Activated CD8-positive, alpha-beta memory T cell treated with anti-CD3 and anti-CD28 coated beads, Interleukin-2, amount 50 U/mL, for 4 hours (primary cell): ENCODE measurements around the gene EML5.
"Not testable (repeated sequence)": the region's sequence is repeated elsewhere in the genome, so short reads cannot be mapped to it uniquely, and the experiment has no call there.

Source experiments
- DNase-seq: peaks from one replicate; pipeline ENCODE4 v3.0.0-alpha.2; 2020

The EML5 gene

DNA sequence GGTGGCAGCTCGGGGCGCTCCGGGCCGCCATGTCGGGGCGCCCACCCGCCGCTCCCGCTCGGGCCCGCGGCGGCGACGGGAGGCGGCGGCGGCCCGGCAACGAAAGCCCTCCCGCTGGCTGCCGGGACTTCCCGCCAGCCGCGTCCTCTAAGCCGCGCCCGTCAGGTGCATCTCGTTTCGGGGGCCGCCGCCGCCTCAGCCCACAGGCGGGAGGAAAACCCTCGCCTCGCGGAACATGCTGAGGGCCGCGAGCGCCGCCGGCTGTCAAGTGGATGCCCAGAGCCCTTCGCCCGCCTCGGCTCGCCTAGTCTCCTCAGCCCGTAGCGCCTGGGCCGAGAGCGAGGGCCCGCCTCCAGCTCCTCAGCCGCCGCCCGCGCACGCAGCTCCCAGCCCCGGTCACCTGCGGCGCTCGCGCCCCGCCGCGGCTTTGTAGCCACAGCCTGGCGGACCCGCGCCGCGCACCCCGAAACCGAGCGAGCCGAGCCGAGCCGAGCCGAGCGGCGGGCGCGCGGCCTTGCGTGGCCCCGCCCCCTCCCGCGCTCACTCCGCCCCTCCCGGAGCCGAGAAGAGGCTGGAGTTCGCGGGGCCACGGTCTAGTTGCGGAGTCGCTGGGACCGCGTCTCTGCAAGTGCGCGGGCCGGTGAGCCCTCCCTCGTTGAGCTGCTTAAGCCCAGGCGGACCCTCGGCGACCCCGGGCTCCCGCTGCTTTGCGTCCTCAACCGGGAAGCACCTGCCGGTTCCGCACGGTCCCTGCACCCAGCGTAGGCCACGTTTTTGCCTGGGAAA, at the start of gene EML5:
EML5 (minus strand) TSS at position 481 of the 786 bp plus-strand sequence; CDS start at position 31, 450 bp downstream.
- peak; percentile 82 for DNase-seq

DNA sequence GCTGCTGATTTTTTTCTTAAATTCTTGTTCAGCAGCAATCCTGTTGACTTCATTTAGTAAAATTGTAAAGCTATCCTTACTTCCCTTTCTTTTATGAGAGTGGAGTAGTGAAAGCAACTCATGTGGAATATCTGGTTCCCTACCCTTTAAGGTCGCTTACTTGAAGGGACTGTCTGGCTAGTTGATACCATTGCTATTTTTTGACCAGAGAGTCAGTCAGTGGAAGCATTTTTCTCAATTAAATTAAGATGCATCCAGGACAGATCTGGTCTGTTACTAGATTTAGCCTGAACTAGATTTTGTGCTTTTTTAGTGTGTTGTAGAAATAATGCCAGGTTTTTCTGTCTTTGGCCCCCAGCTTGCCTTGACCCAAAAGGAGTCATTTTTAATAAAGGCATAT, 49.7 kb upstream of the EML5 start:
- no peak for DNase-seq

DNA sequence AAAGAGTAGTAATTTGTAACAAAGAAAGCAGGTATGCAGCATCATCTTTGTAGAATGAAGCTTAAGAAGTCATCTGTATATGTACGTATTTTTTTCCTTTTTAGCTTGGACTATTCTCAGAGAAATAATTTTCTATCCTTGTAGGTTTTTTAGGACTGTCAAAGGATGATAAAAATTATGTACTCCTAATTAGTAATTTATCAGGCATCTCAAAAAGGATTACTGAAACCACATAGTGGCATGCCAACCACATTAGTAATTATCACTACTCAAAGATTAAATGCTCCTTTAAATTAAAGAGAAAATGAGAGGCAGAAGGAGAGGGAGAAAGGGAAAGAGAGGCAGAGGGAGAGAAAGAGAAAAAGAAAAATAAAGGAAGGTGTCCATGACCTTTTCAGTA, 49.0 kb upstream of the EML5 start:
- no peak for DNase-seq

DNA sequence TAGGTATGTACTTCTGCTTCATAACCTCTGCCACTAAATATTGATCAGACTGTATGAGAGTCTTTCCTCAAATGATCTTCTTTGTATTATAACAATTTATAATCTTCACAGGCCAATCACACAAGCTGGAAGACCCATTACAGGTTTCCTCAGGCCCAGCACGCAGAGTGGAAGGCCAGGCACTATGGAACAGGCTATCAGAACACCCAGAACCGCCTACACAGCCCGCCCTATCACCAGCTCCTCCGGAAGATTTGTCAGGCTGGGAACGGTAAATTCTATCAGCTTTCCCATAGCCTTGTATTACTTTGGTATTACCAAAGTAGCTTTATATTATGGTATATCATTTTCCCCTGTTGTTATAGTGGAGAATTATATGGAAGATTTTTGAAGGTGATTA, 48.2 kb upstream of the EML5 start:
- DNase-seq, result no peak

DNA sequence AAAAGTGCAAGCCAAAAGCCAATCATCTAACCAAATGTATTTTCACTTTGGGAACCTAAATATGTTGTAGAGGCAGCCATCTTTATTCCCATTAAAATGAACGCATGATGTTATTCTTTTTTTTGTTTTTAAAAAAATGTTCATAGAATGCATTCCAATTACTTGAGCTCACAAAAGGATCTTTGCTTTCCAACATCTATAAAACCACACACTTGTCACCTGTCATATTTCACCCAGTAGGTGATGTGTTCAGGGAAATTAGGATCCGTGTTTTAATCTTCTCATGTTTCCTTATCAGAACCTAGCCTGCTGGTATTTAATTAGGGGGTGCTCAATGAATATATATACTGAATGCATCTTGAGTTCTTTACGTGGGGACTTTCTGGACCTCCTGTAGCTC, 45.3 kb upstream of the EML5 start:
- DNase-seq, result no peak

DNA sequence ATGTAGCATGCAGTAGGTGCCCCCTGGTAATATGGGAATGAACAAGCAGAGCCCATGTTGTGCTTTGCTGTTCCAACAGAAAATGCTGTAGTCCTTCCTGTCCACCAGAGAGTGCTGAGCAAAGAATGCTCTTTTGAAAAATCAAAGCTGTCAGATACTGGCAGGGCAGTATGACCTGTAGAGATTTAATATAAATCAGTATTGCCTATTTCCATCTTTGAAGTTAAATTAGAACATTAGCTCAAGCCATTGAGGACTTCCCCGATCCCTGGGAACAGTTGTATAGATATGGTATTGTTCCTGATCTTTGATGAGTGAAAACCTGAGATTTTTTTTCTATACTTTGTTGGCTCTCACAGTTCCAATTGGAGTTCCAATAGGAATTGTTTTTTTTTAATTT, 44.7 kb upstream of the EML5 start:
- DNase-seq, result no peak

DNA sequence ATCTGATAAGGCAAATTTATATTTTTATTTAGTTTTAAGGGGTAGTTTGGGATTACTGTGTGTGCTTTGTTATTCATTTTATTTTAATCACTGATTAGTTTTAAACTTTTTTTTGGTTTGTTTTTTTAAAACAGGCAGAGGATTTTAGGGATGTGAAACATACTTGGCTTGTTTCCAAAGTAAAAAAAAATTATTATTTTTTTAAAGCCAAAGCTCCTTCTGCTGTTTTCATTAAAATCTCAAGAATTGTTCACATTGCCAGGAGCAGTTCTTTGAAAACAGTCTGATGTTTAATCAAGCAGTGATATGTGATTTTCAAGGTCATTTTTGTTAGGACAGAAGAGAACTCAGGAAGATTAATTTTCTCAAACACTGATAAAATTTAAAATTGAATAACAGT, 42.9 kb upstream of the EML5 start:
- no peak for DNase-seq

DNA sequence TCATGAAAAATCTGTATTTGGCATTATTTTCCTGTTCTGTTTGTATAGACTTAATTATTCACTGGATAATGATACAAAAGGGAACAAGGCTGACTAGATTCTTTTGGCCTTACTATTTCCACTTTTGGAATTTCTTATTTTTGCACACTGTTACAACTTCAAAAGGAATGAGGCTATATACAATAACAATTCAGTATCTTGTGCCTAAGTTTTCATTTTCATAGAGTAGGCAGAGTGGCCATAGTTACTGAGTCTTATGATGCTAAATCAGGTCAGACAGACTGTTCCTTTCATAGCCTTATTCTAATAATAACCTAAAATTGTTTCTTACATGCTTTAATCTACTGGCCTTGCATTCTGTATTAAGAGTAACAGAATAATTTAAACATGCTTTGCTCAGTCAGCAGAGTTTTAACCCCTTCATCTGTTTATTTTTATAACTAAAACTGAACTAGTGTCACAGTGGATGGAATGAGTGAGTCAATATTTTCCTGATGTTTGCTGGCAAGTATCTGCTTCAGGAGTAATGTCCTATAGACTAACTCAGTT, 42.2 kb upstream of the EML5 start:
- DNase-seq, result no peak

DNA sequence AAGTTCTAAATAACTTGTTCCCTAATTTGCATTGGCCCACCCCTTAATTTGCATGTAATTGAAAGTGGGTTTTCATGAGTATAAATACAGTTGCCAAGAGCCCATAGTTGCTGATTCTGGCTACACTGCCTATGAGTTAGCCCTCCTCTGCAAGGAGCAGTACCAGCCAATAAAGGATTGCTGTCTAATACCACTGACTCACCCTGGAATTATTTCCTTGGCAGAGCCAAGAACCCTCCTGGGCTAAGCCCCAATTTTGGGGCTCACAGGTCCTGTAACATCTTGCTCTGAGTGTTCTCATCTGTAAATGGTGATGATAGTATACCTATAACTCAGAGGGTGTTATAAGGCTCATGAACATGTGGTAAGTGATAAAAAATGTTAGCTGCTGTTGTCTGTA, 38.5 kb upstream of the EML5 start:
- no peak for DNase-seq

DNA sequence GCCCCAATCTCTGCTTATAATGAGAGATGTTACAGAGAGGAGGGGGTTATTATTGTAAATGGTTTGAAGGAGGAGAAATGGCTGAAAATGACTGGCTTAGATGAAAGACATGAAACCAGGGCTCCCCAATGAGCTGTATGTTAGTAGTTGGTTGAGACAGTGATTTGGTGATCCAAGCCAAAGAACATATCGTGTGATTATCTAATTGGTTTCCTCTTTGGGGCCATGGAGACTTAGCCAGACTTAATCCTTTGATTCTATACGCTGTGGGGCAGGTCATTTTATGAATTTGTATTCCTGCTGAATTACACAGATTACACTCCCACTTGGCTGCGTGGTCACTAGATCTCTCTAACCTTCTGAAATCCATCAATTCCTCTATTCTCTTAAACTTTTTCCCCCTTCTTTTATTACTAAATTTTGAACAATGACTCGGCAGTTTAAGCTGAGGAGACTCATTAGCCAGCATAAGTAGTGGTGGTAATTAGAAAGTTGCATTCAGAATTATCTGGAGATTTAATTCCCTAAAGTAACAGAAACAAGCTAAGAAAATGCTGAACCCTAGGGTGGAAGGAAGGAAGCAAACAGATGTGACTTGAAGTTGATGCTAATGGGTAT, 37.0 kb upstream of the EML5 start:
- DNase-seq, result no peak

DNA sequence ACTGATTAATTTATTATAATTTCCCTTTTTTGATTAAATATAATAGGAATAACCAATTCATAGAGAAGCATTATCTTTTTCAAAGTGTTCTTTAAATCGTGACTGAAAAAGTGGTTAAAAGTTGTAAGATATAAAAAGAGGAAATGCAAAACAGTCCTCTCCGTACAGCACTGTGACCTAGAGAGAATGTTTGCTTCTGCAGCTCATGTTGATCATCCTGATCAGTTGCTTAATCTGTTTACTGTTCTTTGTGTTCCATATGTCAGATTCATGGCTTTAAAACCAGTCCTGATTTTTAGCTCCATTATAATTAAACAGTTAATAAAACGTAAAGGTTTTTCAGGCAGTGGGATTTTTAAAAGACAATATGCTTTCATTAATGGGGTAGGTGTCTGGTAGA, 36.4 kb upstream of the EML5 start:
- no peak for DNase-seq

DNA sequence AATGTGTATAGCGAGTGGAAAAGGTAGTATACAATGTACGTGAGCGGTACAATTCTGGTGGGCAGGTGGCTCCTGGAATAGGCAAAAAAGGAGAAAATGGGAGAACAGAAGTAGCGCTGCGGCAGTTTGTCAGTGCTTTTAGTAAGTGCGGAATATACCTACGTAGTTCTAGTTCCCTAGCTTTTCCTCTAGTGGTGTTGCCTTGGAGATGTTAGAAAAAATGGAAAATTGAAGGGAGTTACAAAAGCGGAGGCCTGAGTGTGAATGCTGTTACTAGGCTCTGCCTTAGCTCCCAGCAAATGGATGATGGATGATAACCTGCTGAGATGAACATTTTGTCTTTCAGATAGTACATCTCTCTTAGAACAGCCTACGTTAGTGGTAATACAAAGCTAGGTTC, 32.8 kb upstream of the EML5 start:
- DNase-seq, result no peak

DNA sequence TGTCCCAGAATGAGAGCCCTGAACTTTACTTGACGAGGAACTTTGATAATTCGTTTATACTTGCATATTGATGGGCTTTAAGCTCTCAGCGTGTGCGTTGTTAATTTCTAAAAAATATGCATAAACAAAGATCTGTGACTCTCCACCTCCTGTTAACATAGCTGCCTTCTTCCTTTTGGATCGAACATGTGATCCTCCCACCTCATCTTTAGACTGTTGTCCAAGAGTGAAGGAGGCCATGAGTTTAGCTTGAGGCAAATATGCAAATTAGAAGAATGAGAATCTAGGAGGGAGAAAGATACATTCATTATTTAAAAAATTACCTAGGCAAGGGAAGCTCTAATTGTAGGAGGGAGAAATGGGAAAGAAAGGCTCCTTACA, 32.3 kb upstream of the EML5 start:
- no peak for DNase-seq

DNA sequence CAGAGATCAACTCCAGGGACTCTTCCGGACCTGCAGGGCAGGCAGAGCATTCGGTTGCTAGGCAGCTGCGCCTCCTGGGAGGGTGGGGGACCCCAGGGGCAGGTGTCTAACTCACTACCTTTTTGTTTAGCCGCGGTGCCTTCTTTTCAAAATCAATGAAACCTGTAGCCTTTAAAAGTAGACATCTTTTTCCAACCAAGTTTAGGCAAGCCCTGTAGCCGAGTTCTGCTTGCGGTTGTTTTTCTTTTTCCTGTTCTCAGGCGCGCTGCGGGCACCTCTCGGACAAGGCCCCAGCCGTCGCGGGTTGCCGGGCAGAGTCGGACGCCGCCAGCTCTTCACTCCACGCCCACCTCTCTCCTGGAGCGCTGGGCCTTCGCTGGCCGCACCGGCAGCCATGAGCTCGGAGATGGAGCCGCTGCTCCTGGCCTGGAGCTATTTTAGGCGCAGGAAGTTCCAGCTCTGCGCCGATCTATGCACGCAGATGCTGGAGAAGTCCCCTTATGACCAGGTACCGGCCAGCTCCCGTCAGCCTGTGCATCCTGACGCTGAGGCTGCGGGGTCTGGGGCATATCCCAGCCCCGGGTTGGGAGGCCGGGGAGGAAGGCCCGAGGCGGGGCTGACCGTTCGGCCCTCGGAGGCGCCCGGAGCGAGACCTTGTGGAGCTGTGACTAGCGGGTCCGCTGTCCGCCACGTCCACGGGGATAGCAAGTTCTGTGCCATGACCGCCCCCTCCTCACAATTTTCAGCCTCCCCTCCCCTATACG, 31.7 kb upstream of the EML5 start, which contains the start of gene TTC8:
TTC8 (plus strand) TSS at position 338 of the 764 bp plus-strand sequence; CDS start at position 395, 57 bp downstream.
- peak; percentile 83 for DNase-seq

DNA sequence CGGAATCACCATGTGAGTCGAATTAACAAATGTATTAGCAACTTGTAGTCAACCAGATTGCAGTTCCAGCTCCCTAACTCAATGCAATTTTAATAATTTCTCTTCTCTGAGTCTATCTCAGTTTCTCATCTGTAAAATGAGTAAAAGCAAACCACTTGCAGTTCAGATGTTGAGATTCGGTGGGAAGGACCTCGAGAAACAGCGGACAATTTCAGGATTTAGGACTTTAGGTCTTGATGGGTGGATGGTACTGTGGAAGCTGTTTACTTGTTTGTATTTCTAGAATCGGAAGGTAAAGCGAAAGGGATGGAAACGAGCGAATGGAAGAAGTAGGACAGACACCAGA, 31.2 kb upstream of the EML5 start:
- no peak for DNase-seq

DNA sequence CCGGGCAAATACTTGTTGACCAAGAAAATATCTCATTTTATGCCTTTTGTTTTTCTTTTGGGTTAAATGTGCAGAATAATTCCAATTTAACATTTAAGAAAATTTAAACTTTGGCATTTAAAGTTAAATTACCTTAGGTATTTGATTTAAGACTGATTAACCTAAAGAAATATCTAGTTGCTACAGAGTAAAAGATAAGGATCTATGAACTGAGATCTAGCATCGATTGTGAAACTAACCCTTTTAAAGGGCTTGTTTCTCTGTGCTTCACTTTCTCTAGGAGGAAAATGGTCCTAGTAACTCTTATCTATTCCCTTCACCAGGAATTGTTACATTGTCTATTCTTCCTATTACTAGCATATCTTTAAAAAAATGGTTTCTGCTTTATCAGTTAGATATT, 29.1 kb upstream of the EML5 start:
- DNase-seq, result no peak

DNA sequence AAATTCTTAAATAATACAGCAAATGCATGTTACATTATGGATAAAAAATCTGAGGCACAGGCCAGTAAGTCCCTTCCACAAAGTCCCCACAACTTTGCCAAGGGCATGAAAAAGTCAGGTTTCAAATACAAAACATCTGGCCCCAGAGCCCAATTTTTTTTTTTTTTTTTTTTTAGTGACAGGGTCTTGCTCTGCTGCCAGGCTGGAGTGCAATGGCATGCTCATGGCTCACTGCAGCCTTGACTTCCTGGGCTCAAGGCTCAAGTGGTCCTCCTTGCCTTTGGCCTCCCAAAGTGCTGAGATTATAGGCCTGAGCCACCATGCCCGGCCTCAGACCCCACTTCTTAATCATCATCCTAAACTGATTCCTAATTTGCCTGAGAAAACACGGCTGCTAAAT, 28.6 kb upstream of the EML5 start:
- no peak for DNase-seq

DNA sequence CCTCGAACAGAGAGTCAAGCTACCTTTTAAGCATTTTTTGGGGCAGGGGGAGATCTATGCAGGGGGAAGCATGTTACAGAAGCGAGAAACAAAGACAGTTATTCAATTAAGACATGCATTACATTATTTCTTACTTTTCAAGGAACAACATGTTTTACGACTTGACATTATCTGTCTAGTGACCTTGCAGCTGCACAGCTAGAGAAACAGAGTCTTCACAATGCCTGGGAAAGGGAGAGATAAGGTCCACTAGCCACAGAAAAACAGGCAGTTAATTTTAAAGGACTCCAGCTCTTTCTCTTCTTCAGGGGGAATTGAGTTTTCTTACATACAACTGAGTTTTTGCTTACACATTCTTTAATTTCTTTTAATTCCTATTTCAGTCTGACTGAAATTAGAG, 26.9 kb upstream of the EML5 start:
- not testable (repeated sequence) for DNase-seq

DNA sequence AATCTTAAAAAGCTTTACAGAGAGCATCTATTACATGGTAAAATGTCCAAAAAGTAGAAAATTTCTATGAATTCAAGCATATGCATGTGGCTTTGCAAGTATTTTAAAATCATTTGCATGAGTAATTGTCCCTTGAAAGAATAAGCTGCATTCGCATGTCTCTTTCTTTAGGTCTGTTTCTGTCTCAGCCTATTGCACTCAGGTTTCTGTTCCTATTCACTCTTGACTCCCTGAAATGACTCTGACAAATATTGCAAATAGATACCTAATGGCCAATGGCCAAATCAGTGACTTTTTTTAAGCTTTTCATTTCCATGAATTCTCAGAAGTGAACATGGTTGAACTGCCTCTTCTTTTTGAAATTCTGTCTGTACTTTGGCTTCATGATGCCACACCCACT, 25.3 kb upstream of the EML5 start:
- no peak for DNase-seq

DNA sequence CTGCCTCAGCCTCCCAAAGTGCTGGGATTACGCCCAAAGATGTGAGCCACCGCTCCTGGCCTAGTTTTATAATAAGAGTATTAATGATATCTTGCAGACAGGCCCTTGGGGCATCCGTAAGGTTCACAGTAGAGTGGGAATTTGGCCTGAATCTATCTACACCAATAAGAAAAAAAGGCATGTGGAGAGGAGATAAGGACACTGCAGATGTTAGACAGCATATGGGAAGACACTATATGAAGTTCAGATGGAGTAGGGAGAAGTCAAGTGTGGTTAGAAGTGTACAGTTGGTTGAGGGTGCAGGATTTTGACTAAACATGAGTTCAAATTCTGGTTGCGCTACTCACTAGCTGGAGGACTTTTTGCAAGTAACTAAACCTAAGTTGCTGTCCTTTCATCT, 23.2 kb upstream of the EML5 start:
- DNase-seq, result no peak

DNA sequence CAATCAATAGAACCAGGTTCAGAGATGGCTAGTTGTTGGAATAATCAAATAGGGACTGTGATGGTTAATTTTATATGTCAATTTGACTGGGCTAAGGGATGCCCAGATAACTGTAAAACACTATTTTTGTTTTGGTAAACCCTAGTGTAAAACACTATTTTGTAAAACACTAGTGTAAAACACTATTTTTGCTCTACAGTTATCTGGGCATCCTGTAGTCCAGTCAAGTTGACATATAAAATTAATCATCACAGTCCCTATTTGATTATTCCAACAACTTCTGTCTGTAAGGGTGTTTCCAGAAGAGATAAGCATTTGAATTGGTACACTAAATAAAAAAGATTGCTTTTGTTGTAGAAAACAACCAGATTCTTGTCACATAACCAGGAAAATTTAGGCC, 15.6 kb upstream of the EML5 start:
- no peak for DNase-seq

DNA sequence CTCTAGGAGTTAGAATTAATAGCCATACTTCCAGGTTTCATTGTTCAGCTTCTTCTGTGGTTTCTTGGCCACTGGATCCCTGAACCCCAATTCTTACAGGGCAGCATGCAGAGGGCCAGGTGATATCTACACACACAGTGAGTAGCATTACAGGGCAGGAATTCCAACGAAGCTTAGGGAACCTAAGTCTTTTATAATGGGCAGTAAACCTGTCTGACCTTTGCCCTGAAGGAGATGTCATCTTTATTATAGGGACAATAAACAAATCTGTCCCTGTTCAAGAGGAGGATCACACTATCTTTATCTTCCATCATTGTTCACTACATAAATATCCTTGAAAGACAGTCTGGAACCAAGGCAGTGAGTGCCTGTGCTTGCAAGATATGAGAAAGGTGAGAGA, 11.7 kb upstream of the EML5 start:
- DNase-seq, result no peak

DNA sequence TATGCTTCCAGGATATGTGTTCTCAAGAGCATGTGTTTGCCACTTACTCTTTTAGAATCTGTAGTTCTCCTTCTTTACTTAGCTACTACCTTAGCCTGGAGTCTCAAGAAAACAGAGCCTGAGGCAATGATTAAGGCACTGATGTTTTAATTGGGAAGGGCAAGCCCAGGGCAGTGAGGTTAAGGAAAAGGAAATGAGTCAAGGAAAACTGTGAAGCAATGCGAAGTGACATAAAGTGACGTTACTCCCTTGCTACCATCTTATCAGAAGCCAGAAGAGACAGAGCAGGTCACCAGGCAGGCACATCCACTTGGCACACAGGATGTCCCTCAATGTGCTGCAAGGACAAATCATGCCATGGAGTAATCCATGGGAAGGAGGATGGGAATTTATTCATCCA, 11.3 kb upstream of the EML5 start:
- no peak for DNase-seq

DNA sequence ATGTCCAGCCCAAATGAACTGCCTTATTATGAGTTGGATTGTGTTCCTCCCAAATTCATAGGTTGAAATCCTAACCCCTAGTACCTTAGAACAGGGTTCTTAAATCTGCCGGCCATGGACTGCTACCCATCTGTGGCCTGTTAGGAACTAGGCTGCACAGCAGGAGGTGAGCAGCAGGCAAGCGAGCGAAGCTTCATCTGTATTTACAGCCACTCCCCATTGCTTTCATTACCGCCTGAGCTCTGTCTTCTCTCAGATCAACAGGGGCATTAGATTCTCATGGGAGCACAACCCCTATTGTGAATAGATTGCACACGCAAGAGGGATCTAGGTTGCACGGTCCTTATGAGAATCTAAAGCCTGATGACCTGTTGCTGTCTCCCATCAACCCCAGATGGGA, 9.8 kb upstream of the EML5 start:
- no peak for DNase-seq
